Activated naive CD8-positive, alpha-beta T cell treated with anti-CD3 and anti-CD28 coated beads for 36 hours (primary cell): ENCODE results near the gene LOXL3. TPM values are rescaled to one million over a fixed set of nuclear protein-coding genes. Genes with fewer than 3 reads are reported as not detected.
A peak's percentile ranks its signal among the peaks of the same experiment; 100 is the strongest.

Experiments used
- DNase-seq: peaks from one replicate; pipeline ENCODE4 v3.0.0; 2021
- H3K27ac Mint-ChIP-seq: one replicate; pipeline ENCODE4 v1.8.0; 2022; ENCODE audit warnings: mild to moderate bottlenecking, moderate library complexity, mixed read lengths
- H3K27me3 Mint-ChIP-seq: one replicate; pipeline ENCODE4 v1.8.0; 2022; ENCODE audit warnings: mild to moderate bottlenecking, mixed read lengths
- H3K36me3 Mint-ChIP-seq: one replicate; pipeline ENCODE4 v1.8.0; 2021; ENCODE audit warnings: mild to moderate bottlenecking, mixed read lengths
- H3K4me1 Mint-ChIP-seq: one replicate; pipeline ENCODE4 v1.8.0; 2021; ENCODE audit warnings: mixed read lengths
- H3K4me3 Mint-ChIP-seq: one replicate; pipeline ENCODE4 v1.8.0; 2022; ENCODE audit warnings: mild to moderate bottlenecking, moderate library complexity, mixed read lengths
- H3K9me3 Mint-ChIP-seq: one replicate; pipeline ENCODE4 v1.8.0; 2022; ENCODE audit warnings: mixed read lengths
- total RNA-seq, 2 experiments: library from RNA; stranded (reverse); gene quantifications; one replicate each; pipeline ENCODE4 v1.2.3, GENCODE V29; 2021

The LOXL3 gene
- total RNA-seq, 2 experiments from 2014 or later = 1.9 to 2.7 TPM

DNA sequence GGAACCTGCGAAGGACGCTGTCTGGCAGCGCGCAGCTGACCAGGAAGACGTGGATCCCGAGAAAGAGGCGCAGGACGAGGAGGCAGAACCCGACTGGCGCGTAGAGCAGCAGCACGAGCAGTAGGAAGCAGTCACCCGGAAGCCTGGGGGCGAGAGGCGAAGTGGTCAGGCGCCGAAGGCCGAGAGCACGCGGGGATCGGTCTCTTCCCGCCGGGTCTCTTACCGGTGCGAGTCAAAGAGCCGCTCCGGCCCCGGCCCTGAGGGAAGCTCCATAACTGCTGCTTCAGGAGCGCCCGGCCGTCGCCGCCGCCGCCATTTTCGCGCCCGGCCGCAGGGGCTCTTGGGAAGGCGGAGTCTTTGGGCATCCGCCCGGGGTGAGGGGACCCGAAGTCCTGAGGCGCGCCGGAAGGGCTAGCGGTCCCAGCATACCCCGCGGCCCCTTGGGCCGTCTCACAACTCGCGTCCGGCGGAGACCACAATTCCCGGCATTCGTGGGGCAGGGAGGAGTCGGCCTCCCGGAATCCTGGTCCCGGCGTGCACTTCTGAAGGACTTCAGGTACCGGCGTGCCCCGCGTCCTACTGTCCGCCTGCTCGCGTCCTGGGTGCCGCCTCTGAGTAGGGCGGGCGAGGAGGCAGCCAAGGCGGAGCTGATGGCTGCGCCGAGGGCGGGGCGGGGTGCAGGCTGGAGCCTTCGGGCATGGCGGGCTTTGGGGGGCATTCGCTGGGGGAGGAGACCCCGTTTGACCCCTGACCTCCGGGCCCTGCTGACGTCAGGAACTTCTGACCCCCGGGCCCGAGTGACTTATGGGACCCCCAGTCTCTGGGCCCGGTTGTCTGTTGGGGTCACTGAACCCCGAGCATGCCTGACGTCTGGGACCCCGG, 24.1 kb downstream of the LOXL3 start, which contains the start of the genes AUP1 and HTRA2:
AUP1 (minus strand) TSS at position 350 of the 882 bp plus-strand sequence; CDS start at position 273, 77 bp downstream.
HTRA2 (plus strand) TSS at position 577 of the 882 bp plus-strand sequence; CDS start at position 651, 74 bp downstream.
- H3K9me3 Mint-ChIP-seq = peaks cover 2% of the 10 kb centered on the region
- peak within 1 kb of the TSS; percentile 98 for H3K4me3 Mint-ChIP-seq
- H3K27me3 Mint-ChIP-seq = no peaks in the 10 kb centered on the region
- peak; percentile 96 for DNase-seq
- peaks cover 64% of the 10 kb centered on the region for H3K36me3 Mint-ChIP-seq
- H3K27ac Mint-ChIP-seq = peak within 1 kb of the TSS; percentile 98
- H3K4me1 Mint-ChIP-seq = peaks cover 40% of the 10 kb centered on the region

- H3K4me1 Mint-ChIP-seq = peaks cover 40% of the 10 kb centered on the region
- peaks cover 2% of the 10 kb centered on the region for H3K9me3 Mint-ChIP-seq
- H3K36me3 Mint-ChIP-seq = peaks cover 64% of the 10 kb centered on the region
- H3K4me3 Mint-ChIP-seq = peak overlapping the region; percentile 98
- DNase-seq = no peak
- H3K27me3 Mint-ChIP-seq = no peaks in the 10 kb centered on the region
- peak overlapping the region; percentile 98 for H3K27ac Mint-ChIP-seq
These were observed 25.0 kb downstream of the LOXL3 start for GRCh38 chr2:74528600-74529356.

DNA sequence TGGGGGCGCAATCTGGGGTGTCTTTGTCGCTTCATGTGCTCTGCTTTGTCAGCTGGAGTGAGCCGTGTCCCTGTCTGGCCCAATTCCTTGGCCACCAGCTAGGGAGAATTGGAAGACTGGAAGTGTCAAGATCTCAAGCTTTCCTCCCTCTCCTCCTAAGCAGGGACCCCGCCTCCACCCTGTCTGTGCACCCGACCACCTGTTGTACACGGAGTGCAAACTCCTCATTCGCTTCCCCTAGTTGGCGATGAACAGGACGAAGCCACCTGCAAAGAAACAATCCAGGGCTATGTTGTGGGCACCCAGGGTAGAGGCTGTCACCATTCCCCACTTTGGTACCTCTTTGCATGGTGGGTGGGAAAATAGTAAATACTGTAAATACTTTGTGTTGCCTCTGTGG, 26.0 kb downstream of the LOXL3 start:
- Mint-ChIP-seq H3K9me3 (peaks cover 2% of the 10 kb centered on the region), H3K36me3 (peaks cover 63% of the 10 kb centered on the region), H3K4me1 (peaks cover 40% of the 10 kb centered on the region), H3K27ac (no peak overlapping the region), H3K27me3 (no peaks in the 10 kb centered on the region), H3K4me3 (peak overlapping the region; percentile 98)
- no peak for DNase-seq

DNA sequence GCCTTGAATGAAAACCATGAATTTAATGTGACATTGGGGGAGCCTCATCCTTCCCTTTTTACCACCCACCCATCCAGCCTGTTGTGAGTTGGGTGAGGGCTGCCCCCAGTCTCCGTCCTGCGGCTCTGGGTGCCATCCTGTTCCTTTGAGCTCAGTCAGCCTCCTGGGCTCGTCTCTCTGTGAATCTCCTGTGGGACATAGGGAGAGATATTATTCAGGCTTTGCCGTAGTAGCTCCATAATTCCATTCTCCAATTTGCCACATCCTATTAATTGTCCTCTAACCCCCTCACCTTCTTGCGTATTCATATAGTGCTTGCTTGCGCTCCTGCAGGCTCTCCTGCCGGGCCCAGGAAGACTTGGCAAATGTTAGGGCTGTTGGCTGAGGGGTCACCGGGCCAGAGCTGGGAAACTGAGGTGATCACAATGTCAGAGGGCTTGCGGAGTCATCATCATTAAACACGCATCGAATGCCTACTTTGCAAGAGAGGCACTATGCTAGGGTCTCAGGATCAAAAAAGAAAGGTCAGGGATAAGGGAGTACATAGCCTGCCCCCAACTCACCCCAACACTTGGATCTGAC, 27.0 kb downstream of the LOXL3 start:
- H3K27ac Mint-ChIP-seq = no peak overlapping the region
- peaks cover 2% of the 10 kb centered on the region for H3K9me3 Mint-ChIP-seq
- DNase-seq = no peak
- no peak overlapping the region for H3K4me3 Mint-ChIP-seq
- peaks cover 54% of the 10 kb centered on the region for H3K36me3 Mint-ChIP-seq
- peaks cover 33% of the 10 kb centered on the region for H3K4me1 Mint-ChIP-seq
- H3K27me3 Mint-ChIP-seq = no peaks in the 10 kb centered on the region

GRCh38 chr2:74525717-74526648, 27.8 kb downstream of the LOXL3 start, which contains the start of gene DQX1:
Gene DQX1 (minus strand): TSS chr2:74526231. CDS start chr2:74525729, 502 bp downstream.
- Mint-ChIP-seq H3K4me3 (peak within 1 kb of the TSS; percentile 5), H3K27me3 (no peaks in the 10 kb centered on the region), H3K4me1 (peaks cover 25% of the 10 kb centered on the region), H3K9me3 (peaks cover 2% of the 10 kb centered on the region), H3K36me3 (peaks cover 47% of the 10 kb centered on the region), H3K27ac (peak within 1 kb of the TSS; percentile 52)
- no peak for DNase-seq

GRCh38 chr2:74524955-74525716, 28.6 kb downstream of the LOXL3 start:
- Mint-ChIP-seq H3K36me3 (peaks cover 43% of the 10 kb centered on the region), H3K27me3 (peaks cover 6% of the 10 kb centered on the region), H3K4me3 (no peak overlapping the region), H3K9me3 (peaks cover 2% of the 10 kb centered on the region), H3K27ac (peak overlapping the region; percentile 52), H3K4me1 (peaks cover 19% of the 10 kb centered on the region)
- no peak for DNase-seq

DNA sequence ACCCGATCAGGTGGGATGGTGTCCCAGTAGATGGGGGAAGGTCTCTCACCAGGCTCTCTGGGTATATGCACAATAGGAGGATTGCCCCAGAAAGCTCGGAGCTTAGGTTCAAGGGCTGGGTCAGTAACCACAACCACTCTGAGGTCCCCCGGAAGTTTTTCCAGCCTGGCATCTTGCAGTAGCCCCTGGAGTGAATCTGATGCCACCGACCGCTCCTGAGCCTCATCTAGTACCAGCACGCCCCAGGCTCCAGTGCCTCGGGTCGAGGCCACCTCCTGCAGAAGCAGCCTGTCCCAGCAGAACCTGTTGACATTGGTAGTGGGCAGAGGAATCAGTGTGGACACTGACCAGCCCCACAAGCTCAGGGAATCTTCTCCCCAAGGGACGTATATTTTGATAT, 29.7 kb downstream of the LOXL3 start:
- Mint-ChIP-seq H3K27me3 (peaks cover 14% of the 10 kb centered on the region), H3K4me1 (peaks cover 19% of the 10 kb centered on the region), H3K36me3 (peaks cover 41% of the 10 kb centered on the region), H3K9me3 (peaks cover 2% of the 10 kb centered on the region), H3K27ac (no peak overlapping the region), H3K4me3 (no peak overlapping the region)
- no peak for DNase-seq

GRCh38 chr2:74522516-74522915, 31.2 kb downstream of the LOXL3 start:
- no peak overlapping the region for H3K27ac Mint-ChIP-seq
- peaks cover 29% of the 10 kb centered on the region for H3K27me3 Mint-ChIP-seq
- no peak for DNase-seq
- peaks cover 2% of the 10 kb centered on the region for H3K9me3 Mint-ChIP-seq
- H3K36me3 Mint-ChIP-seq = peaks cover 27% of the 10 kb centered on the region
- H3K4me3 Mint-ChIP-seq = no peak overlapping the region
- H3K4me1 Mint-ChIP-seq = peaks cover 8% of the 10 kb centered on the region

DNA sequence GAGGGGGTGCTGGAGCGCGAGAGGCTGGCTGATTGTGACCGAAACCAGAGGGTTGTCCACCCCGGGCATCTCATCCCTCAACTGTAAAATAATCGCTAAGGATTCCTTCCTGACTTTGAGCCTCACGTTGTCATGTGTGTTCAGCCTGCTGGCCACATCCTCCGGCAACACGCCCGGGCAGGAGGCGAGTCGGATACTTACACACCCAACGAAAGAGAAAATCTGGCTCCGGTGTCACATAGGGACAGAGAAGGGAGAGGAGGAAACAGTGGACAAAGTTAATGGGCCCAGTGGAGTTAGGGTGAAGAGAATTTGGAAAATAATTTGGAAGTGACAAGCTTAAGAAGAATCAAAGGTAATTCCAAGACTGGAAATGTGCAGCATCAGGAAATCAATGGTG, 37.1 kb downstream of the LOXL3 start:
- Mint-ChIP-seq H3K27me3 (peaks cover 80% of the 10 kb centered on the region), H3K27ac (no peak overlapping the region), H3K36me3 (peaks cover 14% of the 10 kb centered on the region), H3K4me3 (peak overlapping the region; percentile 46), H3K4me1 (peaks cover 5% of the 10 kb centered on the region), H3K9me3 (peaks cover 2% of the 10 kb centered on the region)
- no peak for DNase-seq

- H3K4me1 Mint-ChIP-seq = peaks cover 7% of the 10 kb centered on the region
- H3K27me3 Mint-ChIP-seq = peaks cover 85% of the 10 kb centered on the region
- H3K36me3 Mint-ChIP-seq = peaks cover 14% of the 10 kb centered on the region
- H3K4me3 Mint-ChIP-seq = peak overlapping the region; percentile 46
- no peak overlapping the region for H3K27ac Mint-ChIP-seq
- peak; percentile 73 for DNase-seq
- peaks cover 2% of the 10 kb centered on the region for H3K9me3 Mint-ChIP-seq
These were observed 37.6 kb downstream of the LOXL3 start for GRCh38 chr2:74515981-74516633.

DNA sequence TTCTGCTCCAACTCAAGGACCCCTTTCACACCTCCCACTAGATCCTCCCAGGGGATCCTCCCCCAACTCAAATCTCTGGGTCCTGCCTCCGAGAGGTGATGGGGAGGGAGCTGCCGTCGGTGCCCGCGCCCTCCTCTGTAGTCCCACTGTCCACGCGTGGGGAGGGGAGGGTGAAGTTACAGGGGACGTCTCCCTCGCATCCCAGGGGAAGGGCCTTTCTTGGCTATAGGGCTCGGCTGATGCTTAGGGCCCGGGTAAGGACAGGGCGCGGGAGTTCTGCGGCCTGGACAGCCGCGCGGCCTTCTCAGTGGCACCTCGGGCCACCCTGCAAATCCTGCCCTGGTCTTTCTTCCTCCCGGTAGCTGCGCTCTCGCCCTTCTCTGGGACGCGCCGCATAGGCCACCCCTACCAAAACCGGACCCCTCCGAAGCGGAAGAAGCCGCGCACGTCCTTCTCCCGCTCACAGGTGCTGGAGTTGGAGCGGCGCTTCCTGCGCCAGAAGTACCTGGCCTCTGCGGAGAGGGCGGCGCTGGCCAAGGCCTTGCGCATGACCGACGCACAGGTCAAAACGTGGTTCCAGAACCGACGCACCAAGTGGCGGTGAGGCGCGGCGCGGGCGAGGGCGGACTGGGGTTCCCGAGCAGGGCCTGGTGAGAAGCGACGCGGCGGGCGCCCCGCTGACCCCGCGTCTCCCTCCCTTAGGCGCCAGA, 38.3 kb downstream of the LOXL3 start:
- H3K27ac Mint-ChIP-seq = no peak overlapping the region
- H3K4me1 Mint-ChIP-seq = peaks cover 7% of the 10 kb centered on the region
- peak overlapping the region; percentile 45 for H3K4me3 Mint-ChIP-seq
- H3K27me3 Mint-ChIP-seq = peaks cover 84% of the 10 kb centered on the region
- peaks cover 14% of the 10 kb centered on the region for H3K36me3 Mint-ChIP-seq
- DNase-seq = no peak
- H3K9me3 Mint-ChIP-seq = peaks cover 2% of the 10 kb centered on the region

DNA sequence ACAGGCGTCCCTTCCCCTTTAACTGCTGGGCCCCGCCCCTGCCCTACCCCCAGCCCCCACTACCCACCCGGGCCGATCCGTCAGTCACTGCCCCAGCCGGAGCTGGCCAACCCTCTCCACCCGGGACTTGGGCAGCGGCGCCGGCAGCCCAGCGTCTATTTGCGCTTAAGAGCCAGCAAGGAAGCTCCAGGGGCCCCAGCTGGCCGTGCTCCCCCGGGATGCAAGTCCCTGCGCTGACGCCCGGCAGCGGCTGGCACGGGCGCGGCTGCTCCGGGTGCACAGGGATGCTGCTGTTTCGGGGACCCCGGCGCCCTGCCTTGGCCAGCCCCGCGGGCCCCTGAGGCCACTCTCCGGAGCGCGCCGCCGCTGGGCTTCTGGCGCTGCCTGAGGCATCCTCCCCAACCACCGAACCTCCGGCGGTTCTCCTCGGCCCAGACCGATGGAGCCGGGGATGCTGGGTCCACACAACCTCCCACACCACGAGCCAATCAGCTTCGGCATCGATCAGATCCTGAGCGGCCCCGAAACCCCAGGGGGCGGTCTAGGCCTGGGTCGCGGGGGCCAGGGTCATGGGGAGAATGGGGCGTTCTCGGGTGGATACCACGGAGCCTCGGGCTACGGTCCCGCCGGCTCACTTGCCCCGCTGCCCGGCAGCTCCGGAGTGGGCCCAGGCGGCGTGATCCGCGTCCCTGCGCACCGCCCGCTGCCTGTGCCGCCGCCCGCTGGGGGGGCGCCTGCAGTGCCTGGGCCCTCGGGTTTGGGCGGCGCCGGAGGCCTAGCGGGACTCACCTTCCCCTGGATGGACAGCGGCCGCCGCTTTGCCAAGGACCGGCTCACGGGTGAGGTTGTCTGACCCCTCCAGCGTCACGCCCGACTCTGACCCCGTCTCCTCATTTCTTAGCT, 39.1 kb downstream of the LOXL3 start, which contains the start of gene TLX2:
TLX2 (plus strand) TSS at position 83 of the 903 bp plus-strand sequence; CDS start at position 440, 357 bp downstream.
- Mint-ChIP-seq H3K9me3 (peaks cover 2% of the 10 kb centered on the region), H3K36me3 (peaks cover 10% of the 10 kb centered on the region), H3K27ac (no peak within 1 kb of the TSS), H3K4me3 (peak within 1 kb of the TSS; percentile 45), H3K27me3 (peaks cover 81% of the 10 kb centered on the region), H3K4me1 (peaks cover 9% of the 10 kb centered on the region)
- DNase-seq = no peak
